ENCODE measurements around the gene OS9. TPM values are rescaled to one million over a fixed set of nuclear protein-coding genes. Genes with fewer than 3 reads are reported as not detected.

The OS9 gene
- total and polyA plus RNA-seq, 2 donors (not counting 3 experiments of a cell fraction or from before 2014, with no cell fraction given): 212 to 561 TPM

DNA sequence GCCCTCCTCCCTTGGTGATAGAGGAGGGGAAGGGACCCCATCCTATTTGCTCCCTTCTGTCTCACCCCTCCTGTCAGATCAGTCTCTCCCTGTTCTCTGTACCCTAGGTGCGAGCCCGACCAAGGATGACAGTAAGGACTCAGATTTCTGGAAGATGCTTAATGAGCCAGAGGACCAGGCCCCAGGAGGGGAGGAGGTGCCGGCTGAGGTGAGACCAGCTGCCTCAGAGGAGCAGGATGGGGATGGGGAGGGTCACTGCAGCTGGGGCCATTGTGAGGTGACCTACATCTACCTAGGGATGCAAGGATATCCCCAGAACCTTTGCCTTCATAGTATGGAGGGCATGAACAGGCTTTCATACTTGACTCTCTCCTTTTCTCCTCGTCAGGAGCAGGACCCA lies 22.4 kb downstream of the OS9 start:
- H3K4me1 ChIP-seq (ENCODE audit: control insufficient read depth, extremely low read depth, insufficient read depth, low read length): no peaks in the 10 kb centered on the region
- H3K4me3 ChIP-seq (replicated peaks in 1 of 3; ENCODE audit: insufficient read depth in 1 of 3, low read depth in 1 of 3, low read length in 3 of 3): no peak overlapping the region
- no peak overlapping the region for H3K9ac ChIP-seq (replicated peaks; ENCODE audit: extremely low read depth, insufficient read depth, low read length)
- FAIRE-seq (no peak), DNase-seq (ENCODE audit: low read depth, low spot score) (no peak)
- no peaks in the 10 kb centered on the region for H3K79me2 ChIP-seq (ENCODE audit: control insufficient read depth, insufficient read depth, low read length)
- intact Hi-C loops (cut with micrococcal nuclease): no loop called here
- CTCF ChIA-PET: interaction anchor here (1.3 kb wide), 1 partner anchor 10 kb away, joined by 5 read pairs; no protein-coding TSS in a partner anchor
- no peak overlapping the region for H2AFZ ChIP-seq (ENCODE audit: low read depth, low read length)
- H4K20me1 ChIP-seq (replicated peaks; ENCODE audit: control insufficient read depth, extremely low read depth, insufficient read depth, low read length): no peaks in the 10 kb centered on the region
- no TSS peak for BruUV-seq (replicated peaks)
- no peaks in the 10 kb centered on the region for H3K27me3 ChIP-seq (ENCODE audit: control insufficient read depth in 2 of 2, insufficient read depth in 2 of 2, low read length in 2 of 2)
- H3K9me1 ChIP-seq (replicated peaks; ENCODE audit: control insufficient read depth, extremely low read depth, insufficient read depth, low read length): no peaks in the 10 kb centered on the region
- H3K36me3 ChIP-seq (ENCODE audit: control insufficient read depth in 2 of 2, extremely low read depth in 1 of 2, insufficient read depth in 2 of 2, low read length in 2 of 2): peaks cover 0 to 41% of the 10 kb centered on the region in 2 experiments
- TF ChIP-seq EZH2 (IDR thresholded peaks at IDR 0.05; ENCODE audit: borderline replicate concordance, low read depth, low read length, severe bottlenecking): no peak
- TF ChIP-seq POLR2AphosphoS5 (IDR thresholded peaks at IDR 0.05; ENCODE audit: insufficient read depth, low read depth, low read length): no peak
- TF ChIP-seq, protein P1, sequence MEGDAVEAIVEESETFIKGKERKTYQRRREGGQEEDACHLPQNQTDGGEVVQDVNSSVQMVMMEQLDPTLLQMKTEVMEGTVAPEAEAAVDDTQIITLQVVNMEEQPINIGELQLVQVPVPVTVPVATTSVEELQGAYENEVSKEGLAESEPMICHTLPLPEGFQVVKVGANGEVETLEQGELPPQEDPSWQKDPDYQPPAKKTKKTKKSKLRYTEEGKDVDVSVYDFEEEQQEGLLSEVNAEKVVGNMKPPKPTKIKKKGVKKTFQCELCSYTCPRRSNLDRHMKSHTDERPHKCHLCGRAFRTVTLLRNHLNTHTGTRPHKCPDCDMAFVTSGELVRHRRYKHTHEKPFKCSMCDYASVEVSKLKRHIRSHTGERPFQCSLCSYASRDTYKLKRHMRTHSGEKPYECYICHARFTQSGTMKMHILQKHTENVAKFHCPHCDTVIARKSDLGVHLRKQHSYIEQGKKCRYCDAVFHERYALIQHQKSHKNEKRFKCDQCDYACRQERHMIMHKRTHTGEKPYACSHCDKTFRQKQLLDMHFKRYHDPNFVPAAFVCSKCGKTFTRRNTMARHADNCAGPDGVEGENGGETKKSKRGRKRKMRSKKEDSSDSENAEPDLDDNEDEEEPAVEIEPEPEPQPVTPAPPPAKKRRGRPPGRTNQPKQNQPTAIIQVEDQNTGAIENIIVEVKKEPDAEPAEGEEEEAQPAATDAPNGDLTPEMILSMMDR (IDR thresholded peaks at IDR 0.05; ENCODE audit: extremely low read depth in 1 of 2, insufficient read depth in 1 of 2, low read depth in 1 of 2, low read length in 2 of 2): no peak
- no peak for TF ChIP-seq FOS (IDR thresholded peaks at IDR 0.05; ENCODE audit: borderline replicate concordance, insufficient read depth, low read length)
- no peak for TF ChIP-seq JUN (IDR thresholded peaks at IDR 0.05; ENCODE audit: borderline replicate concordance, insufficient read depth, insufficient read length, low read depth)
- TF ChIP-seq, protein P2, sequence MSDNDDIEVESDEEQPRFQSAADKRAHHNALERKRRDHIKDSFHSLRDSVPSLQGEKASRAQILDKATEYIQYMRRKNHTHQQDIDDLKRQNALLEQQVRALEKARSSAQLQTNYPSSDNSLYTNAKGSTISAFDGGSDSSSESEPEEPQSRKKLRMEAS (IDR thresholded peaks at IDR 0.05; ENCODE audit: insufficient read depth, insufficient read length): no peak
- TF ChIP-seq POLR2A (IDR thresholded peaks at IDR 0.05; ENCODE audit: low read depth, low read length): no peak
- dilution Hi-C loops (cut with MboI; ENCODE audit: extremely low pct_ligation_motif_present, low sequenced_read_pairs): no loop called here
- POLR2A ChIA-PET: no interaction called here
- H3K27ac ChIP-seq (ENCODE audit: insufficient read depth, low read depth, low read length): no peak overlapping the region
- H3K9me3 ChIP-seq (replicated peaks; ENCODE audit: control insufficient read depth, insufficient read depth, low read length): no peaks in the 10 kb centered on the region
- no peak overlapping the region for H3K4me2 ChIP-seq (ENCODE audit: insufficient read depth, low read length)
